Activated CD4-positive, CD25-positive, alpha-beta regulatory T cell treated with anti-CD3 and anti-CD28 coated beads, Interleukin-2, amount 50 U/mL, for 72 hours (primary cell): ENCODE measurements around the gene ADAM19.

ENCODE experiments used
- DNase-seq: peaks from one replicate; pipeline ENCODE4 v3.0.0; 2021

Gene ADAM19

GRCh38 chr5:157594675-157595459, 19.3 kb upstream of the ADAM19 start:
- no peak for DNase-seq

- DNase-seq, result no peak
These were observed 18.7 kb upstream of the ADAM19 start for GRCh38 chr5:157594257-157594656.

GRCh38 chr5:157593052-157593757, 17.6 kb upstream of the ADAM19 start:
- no peak for DNase-seq

GRCh38 chr5:157592594-157592993, 17.0 kb upstream of the ADAM19 start:
- no peak for DNase-seq

GRCh38 chr5:157590478-157590877, 14.9 kb upstream of the ADAM19 start:
- no peak for DNase-seq

GRCh38 chr5:157584628-157585027, 9.1 kb upstream of the ADAM19 start:
- DNase-seq, result no peak

- no peak for DNase-seq
These were observed 7.4 kb upstream of the ADAM19 start for GRCh38 chr5:157582731-157583620.

GRCh38 chr5:157581901-157582300, 6.3 kb upstream of the ADAM19 start:
- DNase-seq, result no peak

- no peak for DNase-seq
These were observed 2.7 kb upstream of the ADAM19 start for GRCh38 chr5:157578079-157578780.

- no peak for DNase-seq
These were observed 1.1 kb upstream of the ADAM19 start for GRCh38 chr5:157576678-157577077.

- peak; percentile 55 for DNase-seq
These were observed 857 bp downstream of the ADAM19 start for GRCh38 chr5:157574456-157575380.

- DNase-seq, result no peak
These were observed 4.2 kb downstream of the ADAM19 start for GRCh38 chr5:157571357-157571827.

- DNase-seq, result no peak
These were observed 4.9 kb downstream of the ADAM19 start for GRCh38 chr5:157570531-157571200.

- no peak for DNase-seq
These were observed 6.9 kb downstream of the ADAM19 start for GRCh38 chr5:157568720-157569119.

GRCh38 chr5:157568222-157568621, 7.4 kb downstream of the ADAM19 start:
- DNase-seq, result no peak

GRCh38 chr5:157566902-157567489, 8.6 kb downstream of the ADAM19 start:
- DNase-seq, result no peak

- DNase-seq, result no peak
These were observed 11.5 kb downstream of the ADAM19 start for GRCh38 chr5:157563929-157564716.

GRCh38 chr5:157563373-157563928, 12.1 kb downstream of the ADAM19 start:
- no peak for DNase-seq

GRCh38 chr5:157562111-157562581, 13.4 kb downstream of the ADAM19 start:
- DNase-seq, result no peak
